Measurements from ENCODE around the gene HJURP. TPM values are rescaled to one million over a fixed set of nuclear protein-coding genes. Genes with fewer than 3 reads are reported as not detected.

The HJURP gene
- polyA plus RNA-seq, 12 donors: 6.2 to 31.1 (median 12.0) TPM; not detected in 1

- DNase-seq: no peak
Measured at GRCh38 chr2:233815861-233816260, 38.5 kb downstream of the HJURP start.

DNA sequence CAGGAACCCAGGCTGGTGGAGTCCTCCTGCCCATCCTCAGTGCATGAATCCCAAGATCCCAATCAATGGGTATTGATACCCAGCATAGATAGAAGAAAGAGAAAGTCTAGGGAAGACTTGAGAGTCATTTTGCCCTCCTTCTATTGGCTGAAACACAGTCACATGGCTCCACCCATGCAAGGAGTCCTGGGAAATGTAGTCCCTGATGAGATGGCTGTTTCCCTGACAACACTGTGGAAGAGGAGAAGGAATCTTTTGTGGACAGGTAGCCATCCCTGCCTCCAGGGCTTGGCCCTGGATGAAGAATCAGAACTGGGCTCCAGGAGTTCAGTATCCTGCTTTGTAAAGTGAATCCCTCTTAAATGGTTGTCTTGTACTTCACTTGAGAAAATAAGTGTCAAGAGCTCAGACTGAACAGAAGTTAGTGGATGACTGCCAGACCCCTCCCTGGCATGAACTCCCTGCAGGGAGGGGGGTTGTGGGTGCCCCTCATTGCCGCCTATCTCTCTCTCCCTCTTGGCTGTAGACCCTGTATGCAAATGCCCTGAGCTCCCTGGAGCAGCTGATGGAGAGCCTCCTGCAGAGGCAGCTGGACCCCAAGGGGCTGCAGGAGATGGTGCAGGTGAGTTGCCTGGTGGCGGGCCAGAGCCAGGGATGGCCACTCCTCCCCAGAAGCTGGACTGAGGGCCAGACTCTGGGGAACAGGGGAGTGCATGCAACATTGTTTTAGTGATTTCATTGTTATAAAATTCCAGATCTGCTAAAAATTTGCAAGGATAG is 40.1 kb downstream of the HJURP start:
- no peak for DNase-seq

- no peak for DNase-seq
Measured at GRCh38 chr2:233813236-233814055, 40.9 kb downstream of the HJURP start.

GRCh38 chr2:233811732-233812131 is 42.6 kb downstream of the HJURP start:
- DNase-seq: no peak

DNA sequence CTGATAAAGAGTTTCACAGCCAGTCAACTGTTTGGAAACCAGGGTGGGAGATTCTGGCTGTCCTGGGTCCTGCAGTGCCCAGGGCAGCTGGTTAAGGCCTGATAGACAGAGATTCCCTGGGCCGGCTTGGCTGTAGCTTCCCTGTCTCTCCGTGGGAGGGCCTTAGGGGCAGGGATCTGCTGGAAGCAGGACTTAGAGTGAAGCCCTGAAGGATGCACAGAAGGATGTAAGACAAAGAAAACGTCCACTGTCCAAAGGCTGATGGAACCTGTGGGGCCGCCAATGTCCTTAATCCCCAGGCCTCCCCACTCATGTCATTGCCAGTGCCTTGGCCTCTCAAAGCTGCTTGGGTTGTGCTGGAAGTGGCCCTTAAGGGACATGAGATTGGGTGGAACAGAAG is 43.2 kb downstream of the HJURP start:
- DNase-seq: no peak

DNA sequence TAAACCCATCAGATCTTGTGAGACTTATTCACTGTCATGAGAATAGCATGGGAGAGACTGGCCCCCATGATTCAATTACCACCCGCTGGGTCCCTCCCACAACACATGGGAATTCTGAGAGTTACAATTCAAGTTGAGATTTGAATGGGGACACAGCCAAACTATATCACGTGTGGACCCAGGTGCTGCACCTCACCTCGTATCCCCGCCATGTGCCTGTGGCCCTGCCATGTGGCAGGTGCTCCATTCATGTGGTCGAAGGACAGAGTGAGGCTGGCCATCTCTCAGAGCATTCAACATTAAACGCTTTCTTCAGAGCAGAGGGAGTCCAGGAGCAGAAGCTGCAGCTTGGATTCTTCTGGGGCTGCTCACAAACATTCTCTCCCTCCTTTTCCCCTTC is 44.0 kb downstream of the HJURP start:
- DNase-seq: no peak

DNA sequence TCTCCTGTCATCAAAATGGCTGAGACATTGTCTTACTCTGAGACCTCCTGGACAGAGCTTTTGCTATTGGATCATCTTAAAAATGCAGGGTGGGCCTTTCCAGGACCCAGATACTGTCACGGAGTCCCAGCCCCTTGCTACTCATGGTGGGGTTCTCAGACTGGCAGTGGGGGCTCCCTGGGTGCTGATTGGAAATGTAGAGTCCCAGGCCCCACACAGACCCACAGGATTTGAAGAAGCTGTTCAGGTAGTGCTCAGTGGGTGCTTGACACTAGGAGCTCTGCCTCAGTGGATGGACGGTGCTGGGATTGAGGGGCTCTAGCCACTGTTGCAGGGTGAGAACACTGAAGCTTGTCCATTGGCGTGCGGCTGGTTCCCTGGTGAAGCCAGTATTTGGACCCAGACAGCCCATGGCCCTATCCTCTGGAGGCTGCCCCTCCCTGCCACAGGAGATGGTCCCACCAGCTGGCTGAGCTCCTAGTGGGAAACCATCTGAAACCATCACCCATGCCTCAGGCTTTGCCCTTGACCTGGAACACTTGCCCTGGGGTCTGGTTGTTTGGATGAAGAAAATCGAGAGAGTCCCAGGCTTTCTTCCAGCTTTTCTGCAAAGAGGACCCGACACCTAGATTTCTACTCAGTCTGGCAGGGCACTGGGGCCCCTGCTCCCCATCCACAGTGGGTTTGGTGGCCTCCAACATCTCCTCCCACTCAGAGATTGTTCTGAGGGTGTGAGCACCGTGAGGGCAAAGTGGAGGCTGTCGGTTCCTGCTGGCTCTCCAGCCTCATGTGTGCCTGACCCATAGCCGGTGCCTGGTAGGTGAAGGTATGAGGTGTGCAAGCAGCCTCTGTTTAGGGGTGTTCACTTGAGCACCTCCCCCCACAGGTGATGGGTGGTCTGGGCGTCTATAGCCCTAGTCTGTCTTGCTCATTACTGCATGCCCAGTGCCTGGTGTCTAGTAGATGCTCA is 46.1 kb downstream of the HJURP start:
- DNase-seq: no peak

DNA sequence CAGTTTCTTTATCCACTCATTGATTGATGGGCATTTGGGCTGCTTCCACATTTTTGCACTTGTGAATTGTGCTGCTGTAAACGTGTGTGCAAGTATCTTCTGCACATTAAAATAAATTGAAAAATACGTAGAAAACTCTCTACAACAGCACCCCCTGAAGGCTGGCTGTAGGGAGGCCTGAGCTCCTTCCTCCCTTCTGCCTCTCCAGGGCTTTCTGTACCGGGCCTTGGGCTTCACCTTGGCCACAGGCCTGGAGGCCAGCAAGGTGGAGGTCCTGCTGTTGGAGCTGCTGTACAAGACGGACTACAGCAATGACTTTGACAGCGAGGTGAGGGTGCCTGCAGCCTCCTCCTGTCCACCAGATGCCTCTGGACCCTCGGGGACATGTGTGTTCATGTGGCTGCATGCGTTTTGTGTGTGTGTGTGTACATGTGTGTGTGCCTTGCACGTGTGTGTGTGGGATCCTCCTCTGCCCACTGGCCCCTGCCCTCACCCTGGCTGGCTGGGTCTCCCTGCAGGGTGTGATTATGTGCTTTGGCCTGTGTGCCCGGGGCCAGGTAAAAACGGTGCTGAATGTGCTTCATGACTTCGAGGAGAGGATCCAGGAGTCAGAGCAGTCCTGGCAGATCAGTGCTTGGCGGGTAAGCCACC is 47.0 kb downstream of the HJURP start:
- DNase-seq: no peak

GRCh38 chr2:233803994-233804393 is 50.3 kb downstream of the HJURP start:
- DNase-seq: no peak

- no peak for DNase-seq
Measured at GRCh38 chr2:233803292-233803911, 50.9 kb downstream of the HJURP start.

- no peak for DNase-seq
Measured at GRCh38 chr2:233802132-233802815, 52.1 kb downstream of the HJURP start.

DNA sequence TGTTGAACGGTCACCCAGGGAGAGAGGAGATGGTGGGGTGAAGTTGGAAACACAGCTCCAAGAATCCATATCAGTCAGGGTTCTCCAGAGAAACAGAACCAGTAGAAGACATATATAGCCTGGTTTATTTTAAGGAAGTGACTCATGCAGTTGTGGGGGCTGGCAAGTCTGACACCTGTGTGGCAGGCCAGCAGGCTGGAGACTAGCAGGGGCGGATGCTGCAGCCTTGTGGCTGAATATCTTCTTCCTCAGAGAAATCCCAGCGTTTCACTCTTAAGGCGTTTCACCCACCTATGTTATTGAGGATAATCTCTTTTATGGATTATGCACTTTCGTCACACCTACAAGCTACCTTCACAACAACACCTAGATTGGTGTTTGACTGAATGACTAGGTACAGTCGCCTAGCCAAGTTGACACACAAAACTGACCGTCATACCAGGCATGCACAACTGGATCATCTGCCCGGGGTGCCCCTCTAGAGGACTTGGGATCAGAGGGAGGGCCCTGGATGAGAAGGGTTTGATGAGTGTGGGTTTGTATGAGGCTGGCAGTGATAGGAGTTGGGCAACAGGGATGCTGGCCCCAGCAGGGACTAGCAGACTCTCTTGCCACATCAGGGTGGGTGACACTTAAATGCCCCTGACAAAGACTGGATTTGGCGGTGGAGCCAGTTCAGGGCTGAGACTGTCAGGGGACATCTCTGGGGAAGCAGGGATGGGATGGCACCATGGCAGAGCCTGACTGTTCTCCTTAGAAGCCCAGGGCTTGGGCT is 52.8 kb downstream of the HJURP start:
- no peak for DNase-seq

DNA sequence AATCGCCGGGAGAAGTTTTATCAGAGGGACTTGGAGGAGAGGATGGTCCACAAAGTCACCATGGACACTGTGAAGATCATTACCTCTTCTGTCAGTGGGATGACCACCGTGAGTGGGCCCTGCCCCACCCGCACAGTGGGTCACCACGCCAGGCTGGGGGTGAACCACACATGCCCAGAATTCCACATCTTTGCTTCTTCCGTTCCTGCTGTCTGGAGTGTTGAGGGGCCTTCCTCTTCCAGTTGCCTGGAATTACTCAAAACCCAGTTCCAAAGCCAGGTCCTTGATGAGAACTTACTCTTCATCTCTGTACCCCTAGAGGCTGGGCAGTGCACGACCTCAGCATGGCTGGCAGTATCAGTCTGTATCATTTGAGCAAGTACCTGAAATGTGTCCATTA is 54.1 kb downstream of the HJURP start:
- DNase-seq: no peak

GRCh38 chr2:233799716-233800115 is 54.6 kb downstream of the HJURP start:
- DNase-seq: no peak

DNA sequence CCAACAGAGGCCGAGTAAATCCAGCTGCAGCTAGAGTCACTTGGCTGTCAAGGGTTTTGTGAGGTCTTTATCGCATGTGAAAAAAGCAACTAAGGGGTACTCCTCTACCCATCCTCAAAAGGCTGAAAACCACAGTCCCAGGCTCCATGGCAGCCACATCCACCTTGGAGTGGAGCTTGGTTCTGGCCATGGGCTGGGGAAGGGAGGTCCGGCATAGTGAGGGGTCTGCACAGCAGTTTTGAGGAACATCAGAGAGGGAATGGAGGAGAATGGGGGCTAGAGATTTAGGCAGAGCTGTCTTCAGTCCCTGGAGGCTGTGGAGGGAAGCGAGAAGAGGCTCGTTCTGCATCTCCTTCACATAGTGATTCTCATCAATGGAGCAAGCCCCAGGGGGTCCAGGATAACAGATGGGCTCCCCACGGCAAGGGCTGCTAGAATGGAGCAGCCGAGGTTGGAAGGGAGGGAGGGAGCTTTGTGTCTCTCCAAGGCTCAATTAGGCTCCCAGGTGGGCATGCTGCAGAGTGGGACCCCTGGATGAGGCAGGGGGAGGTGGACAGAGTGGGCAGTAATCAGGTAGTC is 55.2 kb downstream of the HJURP start:
- DNase-seq: no peak

DNA sequence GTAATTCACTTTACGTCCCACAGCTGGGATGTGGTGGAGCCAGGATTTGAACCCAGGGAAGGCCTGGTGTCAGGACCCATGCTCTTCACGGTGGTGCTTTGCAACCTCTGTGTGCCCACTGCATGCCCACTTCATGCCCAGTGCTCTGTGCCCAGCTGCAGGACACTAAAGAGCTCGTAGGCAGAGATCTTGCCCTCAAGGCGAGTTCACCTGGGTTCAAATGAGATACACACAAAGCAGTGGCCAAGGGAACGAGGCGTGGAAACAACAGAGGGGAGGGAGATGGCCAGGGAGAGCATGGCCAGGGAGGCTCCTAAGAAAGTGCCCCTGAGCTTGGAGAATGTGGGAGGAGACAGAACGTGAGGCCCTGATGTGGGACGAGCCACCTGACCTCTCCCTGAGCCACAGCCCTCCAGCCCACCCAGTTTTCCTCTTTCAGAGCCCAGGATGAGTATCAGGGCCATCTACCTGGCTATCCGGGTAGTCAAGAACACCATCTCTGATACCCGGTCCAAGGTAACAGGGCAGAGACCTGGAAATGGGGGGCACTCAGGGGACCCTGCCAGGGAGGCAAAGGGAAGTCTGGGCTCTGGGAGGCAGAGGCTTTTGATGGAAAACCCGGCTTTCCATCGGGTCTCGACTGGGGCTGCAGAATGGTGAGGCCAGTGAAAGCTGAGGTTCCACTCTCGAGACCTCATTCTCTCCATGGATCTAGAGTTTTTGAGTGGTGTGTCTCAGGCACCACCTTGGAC is 55.8 kb downstream of the HJURP start:
- no peak for DNase-seq

GRCh38 chr2:233796254-233796653 is 58.1 kb downstream of the HJURP start:
- no peak for DNase-seq

DNA sequence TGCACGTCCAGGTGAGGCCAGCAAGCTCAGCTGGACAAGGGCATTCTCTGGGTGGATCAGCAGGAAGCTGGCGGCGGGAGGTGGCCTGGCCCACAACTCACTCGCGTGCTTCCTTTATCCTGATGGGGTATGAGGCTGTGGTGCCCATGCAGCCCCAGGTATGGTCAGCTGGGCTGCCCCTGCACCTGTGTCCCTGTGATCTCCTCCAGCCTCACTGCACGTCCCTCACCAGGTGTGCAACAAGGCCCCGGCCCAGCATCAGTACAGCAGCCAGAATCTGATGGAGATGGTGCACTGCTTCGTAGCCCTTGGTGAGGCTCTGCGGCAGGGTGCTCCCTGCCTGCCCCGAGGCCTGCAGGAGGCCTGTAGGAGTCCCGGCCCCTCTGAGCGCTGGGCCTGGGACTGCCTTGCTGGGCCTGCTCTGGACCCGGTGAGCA is 58.6 kb downstream of the HJURP start:
- no peak for DNase-seq

All from muscle of arm (tissue), 12 donors.